HG03354 (cell line): Measurements from ENCODE around the gene MYO1C.
"Not testable (repeated sequence)": the region's sequence is repeated elsewhere in the genome, so short reads cannot be mapped to it uniquely, and the experiment has no call there.

ENCODE experiments used
- ATAC-seq: cut with Tn5 transposase; IDR thresholded peaks from one replicate; pipeline ENCODE4 v1.9.1; 2021; ENCODE audit warnings: mild to moderate bottlenecking; ENCODE audit not compliant: unreplicated experiment, poor library complexity, severe bottlenecking

The MYO1C gene, protein sequence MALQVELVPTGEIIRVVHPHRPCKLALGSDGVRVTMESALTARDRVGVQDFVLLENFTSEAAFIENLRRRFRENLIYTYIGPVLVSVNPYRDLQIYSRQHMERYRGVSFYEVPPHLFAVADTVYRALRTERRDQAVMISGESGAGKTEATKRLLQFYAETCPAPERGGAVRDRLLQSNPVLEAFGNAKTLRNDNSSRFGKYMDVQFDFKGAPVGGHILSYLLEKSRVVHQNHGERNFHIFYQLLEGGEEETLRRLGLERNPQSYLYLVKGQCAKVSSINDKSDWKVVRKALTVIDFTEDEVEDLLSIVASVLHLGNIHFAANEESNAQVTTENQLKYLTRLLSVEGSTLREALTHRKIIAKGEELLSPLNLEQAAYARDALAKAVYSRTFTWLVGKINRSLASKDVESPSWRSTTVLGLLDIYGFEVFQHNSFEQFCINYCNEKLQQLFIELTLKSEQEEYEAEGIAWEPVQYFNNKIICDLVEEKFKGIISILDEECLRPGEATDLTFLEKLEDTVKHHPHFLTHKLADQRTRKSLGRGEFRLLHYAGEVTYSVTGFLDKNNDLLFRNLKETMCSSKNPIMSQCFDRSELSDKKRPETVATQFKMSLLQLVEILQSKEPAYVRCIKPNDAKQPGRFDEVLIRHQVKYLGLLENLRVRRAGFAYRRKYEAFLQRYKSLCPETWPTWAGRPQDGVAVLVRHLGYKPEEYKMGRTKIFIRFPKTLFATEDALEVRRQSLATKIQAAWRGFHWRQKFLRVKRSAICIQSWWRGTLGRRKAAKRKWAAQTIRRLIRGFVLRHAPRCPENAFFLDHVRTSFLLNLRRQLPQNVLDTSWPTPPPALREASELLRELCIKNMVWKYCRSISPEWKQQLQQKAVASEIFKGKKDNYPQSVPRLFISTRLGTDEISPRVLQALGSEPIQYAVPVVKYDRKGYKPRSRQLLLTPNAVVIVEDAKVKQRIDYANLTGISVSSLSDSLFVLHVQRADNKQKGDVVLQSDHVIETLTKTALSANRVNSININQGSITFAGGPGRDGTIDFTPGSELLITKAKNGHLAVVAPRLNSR

DNA sequence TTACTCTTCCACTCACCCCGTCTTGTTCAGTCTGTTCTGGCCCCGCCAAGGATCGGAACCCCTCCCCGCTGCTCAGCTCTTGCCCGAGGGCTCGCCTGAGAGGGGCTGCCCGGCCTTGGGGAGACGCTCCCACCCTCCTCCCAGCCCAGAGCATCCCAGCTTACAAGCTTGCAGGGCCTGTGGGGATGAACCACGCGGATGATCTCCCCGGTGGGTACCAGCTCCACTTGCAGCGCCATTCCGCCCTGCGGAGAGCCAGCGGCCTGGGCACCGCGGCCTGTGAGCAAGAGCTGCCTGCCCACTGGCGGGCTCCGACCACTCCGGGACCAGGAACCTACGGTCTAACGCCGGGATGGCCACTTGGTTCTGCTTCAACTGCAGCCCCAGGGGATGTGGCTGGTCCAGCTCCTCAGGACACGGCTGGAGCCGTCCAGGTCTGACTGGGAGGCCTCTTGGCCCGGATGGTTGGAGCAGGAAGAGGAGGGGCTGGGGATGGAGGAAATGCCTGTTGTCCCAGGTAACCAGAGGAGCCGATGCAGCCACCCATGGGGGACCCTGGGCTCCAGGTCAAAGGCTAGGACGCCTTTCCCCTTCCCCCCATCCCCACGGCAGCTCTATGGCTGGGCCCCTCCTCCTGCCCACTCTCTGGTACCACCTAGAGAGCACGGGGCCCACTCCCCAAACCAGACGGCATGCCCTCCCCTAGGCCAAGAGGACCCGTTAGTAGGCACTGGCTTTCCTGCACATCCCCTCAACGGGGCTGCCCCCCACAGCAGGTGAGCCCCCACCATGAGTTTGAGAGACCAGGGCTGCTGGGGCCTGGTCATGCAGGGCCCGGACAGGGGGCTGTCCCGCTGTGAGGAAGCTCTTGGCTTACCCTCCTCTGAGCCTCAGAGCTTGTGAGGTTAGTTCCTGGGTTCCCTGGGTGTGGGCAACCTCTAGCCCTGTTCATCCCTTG is at the start of gene MYO1C:
MYO1C (minus strand) TSS at position 438 of the 958 bp plus-strand sequence; CDS start at position 239, 199 bp downstream.
- ATAC-seq = no peak

DNA sequence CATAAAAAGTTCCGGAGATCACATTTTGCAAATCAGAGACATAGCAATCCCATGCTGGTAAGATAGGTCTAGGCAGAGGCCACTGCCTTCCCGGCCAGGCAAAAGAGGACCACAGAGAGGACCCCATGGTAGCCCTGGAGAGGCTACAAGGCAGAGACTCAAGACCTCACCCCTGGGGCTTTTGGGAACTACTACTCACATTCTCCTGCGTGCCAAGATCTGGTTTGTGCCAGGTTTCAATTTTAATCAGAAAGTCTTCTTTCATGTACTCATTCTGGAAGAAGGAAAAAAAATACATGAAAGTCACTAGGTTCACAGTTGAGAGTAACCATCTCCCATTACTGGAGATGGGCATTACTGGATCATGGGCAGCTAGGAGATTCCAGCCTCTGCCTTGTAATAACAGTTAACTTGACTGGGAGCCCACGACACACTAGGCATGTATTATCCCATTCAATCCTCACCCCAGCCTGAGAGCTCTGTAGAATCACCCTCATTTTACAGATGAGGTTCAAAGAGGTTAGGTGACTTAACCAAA is 49.0 kb upstream of the MYO1C start:
- no peak for ATAC-seq

DNA sequence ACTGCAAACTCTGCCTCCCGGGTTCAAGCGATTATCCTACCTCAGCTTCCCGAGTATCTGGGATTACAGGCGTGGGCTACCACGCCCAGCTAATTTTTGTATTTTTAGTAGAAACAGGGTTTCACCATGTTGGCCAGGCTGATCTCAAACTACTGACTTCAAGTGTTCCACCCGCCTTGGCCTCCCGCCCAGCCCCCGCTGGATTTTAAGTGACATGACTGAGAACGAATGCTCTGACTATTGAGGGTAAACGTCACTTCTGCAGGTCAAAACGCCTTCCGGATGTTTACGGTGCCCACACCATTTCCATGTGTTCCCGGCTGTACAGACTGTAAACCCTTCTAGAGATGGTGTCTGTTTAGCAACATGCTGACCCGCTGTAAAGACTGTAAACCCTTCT is 47.3 kb upstream of the MYO1C start:
- no peak for ATAC-seq

DNA sequence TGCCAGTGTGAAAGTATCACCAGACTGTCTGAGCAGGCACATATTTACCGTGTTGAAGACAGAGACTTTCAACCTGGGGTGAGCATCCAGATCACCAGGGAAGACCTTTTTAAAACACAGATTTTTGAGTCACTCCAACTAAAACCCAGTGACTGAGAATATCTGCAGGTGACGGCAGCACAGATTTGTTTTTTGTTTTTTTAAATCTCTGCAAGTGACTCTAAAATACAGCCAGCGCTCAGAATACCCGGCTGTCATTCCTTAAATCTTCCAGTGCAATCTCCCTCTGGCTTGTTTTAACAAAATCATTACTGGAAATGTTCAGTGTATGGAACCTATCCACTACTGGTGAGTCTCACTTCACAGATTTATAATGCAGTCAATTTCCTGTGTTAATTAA is 43.3 kb upstream of the MYO1C start:
- ATAC-seq = no peak

DNA sequence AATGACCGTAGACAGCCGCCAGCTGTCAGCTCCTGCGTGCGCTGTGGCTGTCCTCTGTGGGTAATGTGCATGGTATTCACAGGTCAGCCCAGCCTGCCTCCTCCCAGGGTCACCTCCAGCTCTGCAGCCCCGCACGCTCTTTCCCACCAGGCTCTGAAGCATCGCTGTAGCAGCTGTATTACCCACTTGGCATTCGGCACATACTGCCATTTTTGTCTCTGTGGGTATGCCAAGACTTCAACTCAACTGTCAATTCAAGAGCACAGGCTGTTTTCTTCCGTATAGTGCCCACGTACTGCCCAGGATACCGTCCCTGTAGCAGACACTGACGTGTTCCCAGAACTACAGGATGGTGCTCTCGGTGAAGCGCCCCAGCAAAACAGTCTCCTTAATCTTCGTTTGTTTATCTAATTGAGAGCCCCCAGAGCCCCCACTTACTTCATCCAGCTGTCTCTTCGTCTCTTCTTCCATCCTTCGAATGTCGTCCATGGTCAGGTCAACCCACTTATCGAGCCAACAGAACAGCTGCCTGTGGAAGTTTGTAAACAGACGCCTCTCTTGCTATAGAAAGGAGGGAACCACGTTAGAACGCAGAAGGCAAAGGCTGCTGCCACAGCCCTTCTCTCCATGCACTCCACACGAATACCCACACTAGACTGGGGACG is 41.3 kb upstream of the MYO1C start:
- ATAC-seq = no peak

DNA sequence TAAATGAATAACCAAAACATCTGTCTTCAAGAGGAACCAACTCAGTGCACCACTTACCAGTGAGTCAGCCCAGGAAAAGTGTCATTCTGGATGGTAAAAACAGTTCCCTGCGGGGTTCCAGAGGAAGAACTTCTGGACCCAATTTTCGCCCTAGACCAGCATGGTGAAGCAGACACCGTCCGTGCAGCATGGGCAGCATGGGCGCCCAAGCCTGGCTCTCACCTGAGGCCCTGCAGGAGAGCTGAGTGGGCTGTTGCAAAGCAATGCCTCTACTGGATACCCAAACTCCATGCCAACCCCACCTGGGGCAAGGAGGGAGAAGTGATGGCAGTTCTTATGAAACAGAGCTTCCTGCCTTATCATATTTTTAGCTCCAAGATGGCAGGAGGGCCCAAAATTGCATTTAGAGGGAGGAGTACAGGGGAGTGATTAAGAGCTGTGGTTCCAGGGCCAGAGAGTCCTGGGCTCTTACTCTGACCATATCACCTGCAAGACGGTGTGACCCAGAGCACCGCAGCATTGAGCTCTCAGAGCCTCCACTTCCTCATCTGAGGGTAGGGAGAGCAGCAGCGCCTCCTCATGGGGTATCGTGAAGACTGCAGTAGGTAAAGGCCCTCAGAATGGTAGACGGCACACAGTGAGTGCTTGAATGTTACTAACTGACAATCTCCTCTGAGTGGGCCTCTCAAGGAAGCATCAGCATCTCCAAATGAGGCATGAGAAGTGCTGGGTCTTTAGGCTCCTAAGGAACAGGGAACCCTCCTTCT is 40.5 kb upstream of the MYO1C start:
- no peak for ATAC-seq

DNA sequence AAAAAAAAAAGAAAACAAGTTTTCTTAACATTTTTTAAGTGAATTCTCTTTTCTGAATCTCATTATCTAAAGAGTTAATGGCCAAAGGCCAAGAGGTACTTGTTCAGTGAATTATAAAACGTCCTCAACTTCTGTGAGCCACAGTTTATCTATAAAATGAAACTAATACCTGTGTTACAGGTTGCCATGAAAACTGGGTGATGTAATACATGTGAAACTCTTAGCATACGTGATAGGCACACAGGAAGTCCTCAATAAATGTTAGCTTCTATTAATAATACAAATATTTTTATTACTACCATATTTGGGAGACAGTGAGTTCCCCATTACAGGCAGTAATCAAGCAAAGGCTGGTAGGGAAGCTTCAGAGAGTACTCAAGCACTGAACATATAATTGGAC is 37.4 kb upstream of the MYO1C start:
- no peak for ATAC-seq

DNA sequence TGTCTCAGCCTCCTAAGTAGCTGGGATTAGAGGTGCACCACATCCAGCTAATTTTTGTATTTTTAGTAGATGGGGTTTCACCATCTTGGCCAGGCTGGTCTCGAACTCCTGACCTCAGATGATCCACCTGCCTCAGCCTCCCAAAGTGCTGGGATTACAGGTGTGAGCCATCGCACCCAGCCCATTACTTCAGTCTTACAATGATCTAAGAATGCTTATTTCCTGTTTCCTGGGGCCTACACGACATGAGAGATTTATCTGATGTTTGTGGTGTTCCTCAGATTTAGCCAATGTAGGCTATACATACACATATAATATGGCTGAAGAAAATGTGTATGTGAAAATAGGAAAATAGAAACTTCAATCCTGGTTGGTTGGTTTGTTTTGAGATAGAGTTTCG is 34.4 kb upstream of the MYO1C start:
- not testable (repeated sequence) for ATAC-seq

DNA sequence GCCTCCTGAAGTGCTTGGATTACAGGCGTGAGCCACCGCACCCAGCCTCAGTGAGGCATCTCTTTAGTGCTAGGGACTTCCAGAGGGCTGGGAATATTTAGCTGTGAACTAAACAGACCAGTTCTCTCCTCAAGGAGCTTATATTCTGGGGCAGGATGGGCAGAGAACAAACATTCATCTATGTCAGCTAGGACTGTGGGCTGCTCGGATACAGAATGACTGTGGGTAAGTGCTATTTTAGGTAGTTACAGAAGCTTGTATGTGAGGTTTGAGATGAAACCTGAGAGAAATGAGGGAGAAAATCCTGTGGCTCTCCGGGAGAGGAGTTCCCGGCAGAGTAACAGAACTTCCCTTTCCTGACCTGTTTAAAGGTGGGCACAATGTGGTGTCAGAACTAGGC is 30.1 kb upstream of the MYO1C start:
- ATAC-seq = no peak

DNA sequence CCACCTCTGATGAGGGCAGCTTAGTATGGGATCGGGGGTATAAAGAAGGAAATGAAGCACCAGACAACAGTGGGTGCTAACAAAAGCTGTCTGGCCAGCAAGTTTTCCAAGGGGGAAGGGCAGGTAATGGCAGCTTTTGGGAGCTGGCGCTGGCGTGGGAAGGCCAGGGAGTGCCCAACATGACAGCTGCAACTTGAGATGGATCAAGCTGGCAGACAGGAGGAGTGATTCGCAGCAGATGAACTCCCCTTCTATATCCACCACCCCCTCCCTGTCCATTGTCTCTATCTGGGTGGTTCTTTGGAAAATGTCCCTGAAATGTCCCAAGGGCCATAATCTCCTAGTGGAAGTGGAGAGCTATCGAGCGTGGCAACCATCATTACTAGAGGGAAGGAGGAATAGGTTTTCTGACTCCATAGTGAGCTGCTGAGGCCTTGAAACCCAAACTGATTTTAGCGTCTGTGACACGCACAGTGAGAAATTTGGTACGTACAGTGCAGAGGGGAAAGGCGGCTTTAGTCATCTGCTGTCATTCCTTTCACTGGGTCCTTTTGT is 28.7 kb upstream of the MYO1C start:
- no peak for ATAC-seq

DNA sequence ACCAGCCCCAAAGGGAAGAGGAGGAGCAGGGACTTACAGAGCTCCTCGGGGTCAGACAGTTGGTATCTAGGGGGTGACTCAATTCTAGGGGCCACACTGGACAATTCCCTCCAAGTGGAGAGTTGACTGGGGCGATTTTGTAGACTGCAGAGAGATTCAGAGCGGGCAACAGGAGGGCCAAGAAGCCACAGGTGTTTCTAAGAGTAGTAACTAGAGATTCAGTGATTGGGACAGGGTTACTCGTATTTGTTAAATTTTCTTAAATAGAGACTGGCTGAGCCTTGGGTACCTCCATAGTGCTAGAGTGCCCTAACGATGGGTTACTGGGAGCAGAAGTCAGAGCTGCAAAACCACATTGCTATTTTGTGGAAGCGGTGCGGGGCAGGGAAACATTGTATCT is 27.2 kb upstream of the MYO1C start:
- ATAC-seq = no peak

DNA sequence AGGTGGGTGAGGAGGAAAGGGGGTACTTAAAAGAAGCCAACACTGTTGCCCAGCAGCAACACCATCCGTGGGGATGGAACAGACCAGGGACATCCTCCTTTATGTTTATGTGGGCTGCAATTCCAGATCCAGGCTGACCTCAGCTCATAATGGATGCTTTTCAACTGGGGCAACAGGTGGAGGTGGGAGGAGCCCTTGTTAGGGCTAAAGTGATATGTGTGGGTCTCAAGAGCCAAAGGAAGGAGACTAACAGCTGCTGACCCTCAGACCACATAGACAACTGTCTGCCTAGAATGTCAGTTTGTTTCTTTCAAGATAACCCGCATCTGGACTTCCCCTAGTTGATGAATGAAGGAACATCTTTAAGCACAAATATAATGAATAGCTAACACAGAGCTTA is 25.9 kb upstream of the MYO1C start:
- ATAC-seq = no peak

DNA sequence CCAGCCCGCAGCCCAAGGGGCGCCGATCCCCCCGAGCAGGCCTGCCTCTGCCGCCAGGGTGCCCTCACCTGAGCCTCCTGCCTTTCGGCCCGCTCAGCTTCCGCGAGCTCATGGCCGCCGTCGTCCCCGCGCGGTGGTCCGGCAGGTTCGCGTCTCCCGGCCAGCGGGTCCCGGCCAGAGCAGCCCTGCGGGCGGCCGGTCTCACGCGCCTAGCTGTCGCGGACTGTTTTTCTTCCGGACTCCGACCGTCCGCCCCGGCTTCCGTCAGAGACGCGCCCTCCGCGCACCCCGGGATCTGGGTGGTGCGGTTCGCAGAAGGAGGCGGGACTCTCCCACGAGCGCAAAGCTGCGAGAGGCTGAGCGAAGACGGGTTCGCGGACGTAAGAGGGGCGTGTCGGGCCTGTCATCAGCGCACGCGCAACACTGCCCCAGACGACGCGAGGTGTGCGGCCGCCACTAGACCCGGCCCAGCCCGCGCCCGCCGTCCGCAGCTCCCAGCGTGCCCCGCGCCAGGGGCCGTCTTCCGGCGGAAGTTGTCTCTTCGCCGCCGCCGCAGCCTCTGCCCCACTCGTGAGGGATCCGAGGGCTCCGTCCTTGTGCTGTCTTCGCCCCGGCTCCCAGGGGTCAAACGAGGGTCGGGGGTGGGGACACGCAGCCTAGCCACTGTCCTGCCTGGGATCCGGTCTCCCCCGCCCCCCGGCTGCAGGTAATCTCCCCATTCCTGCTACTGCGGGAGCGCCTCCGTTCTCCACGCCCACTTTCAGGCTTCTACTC is 24.1 kb upstream of the MYO1C start, which contains the start of gene INPP5K:
INPP5K (minus strand) TSS at position 225 of the 774 bp plus-strand sequence; CDS start at position 112, 113 bp downstream.
- ATAC-seq = peak; percentile 87

DNA sequence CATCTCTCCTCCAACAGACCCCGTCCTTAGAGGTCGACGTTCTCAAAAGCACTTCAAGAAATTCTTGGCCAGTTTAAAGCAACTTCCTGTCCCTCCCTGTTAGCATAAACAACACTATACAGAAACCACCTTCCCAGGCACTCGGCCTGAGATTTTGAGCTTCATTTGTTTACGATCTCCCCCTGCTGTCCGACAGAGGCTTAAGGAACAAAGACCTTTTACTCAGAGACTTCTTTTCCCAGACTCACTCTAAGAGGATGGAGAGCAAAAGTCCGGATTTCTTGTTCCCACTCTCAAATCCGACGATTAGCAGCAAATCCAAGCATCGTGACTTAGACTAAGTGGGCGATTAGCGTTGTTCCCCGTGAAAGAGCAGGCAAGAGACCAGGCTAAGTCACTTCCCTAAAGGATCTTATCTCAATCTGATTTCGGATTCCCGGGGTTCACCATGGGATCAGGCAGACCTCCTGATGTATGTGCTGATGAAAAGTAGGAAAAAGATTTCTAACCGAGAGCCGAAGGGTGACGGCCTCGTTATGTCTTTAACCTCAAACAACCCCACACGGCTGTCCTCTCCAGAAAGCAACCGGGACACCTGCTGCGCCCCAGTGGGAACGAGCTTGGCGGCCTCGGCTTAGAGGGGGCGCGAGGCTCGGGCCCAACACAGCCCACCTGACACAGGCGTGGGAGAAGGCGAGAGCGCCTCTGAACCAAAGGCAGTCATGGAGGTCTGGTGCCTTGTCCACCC is 23.3 kb upstream of the MYO1C start:
- ATAC-seq = no peak

DNA sequence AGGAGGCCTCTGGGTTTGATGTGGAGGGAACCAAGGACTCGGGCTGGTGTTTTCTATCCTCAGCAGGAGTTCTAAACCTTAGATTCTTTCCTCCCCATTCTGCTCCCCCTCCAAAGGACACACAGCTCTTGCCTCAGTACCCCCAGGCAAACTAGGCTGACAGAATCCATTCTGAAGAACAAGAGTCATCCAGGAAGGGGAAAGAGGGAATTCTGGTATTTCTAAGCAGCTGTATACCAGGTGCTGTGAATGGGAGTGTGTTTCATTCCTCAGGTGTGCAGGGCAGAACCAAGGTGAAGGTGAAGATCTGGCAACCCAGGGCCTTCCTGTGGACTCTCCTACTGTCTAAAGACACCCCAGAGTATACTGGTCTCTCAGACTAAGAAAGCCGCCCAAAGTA is 19.9 kb upstream of the MYO1C start:
- no peak for ATAC-seq

DNA sequence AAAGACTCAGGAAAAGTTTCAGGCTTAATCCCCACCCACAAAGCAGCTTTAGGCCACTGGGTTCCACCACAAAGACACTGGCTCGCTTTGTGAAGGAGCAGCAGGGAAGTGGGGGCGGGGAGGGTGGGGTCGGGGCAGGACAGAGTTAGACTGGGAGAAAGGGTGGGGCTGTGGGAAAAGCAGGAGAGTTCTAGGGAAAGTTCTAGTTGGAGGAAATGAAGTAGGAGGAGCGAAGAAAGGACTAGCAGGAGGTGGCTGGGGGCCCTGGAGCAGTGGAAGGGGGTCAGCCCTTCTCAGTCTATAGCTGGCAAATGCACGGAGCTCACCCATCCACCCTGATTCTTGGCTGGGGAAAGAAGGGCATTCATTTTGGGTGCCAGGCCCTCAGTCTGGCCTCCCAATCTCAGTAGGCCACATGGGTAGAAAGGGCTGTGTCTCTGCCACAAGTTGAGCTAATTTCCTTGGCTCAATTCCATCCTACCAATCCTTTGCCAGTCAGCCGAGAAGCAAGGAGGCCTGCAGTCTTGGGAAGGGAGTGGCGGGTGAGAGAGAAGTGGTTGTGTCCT is 19.4 kb upstream of the MYO1C start:
- no peak for ATAC-seq
